Fibroblast of skin of abdomen (primary cell): ENCODE measurements around the gene CLBA1.
"Not testable (repeated sequence)": the region's sequence is repeated elsewhere in the genome, so short reads cannot be mapped to it uniquely, and the experiment has no call there.

ENCODE experiments used
- DNase-seq: peaks from one replicate; pipeline ENCODE4 v3.0.0-alpha.2; 2013

Gene CLBA1

DNA sequence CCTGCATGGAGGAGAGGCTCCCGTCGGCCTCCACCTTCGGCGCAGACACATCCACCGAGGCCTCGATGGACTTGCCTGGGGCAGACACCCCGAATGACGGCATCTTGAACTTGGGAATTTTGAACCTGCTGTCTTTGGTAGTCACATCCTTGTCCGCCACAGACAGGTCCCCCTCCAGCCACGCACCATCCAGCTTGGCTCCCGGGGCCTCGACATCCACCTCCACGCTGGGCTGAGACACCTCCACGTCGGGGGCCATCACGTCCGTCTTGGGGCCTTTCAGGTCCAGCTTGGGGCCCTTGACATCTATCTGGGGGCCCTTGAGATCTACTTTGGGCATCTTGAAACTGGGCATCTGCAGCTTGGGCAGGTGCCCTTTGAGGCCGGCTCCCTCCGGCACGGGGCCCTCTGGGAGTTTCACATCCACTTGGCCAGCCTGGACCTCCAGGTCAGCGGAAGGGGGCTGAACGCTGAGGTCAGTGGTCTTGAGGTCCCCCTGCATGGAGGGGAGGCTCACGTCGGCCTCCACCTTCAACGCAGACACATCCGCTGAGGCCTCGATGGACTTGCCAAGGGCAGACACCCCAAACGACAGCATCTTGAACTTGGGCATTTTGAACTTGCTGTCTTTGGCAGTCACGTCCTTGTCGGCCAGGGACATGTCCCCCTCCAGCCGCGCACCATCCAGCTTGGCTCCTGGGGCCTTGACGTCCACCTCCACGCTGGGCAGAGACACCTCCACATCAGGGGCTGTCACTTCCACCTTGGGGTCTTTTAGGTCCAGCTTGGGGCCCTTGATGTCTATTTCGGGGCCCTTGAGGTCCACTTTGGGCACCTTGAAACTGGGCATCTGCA lies 37.5 kb upstream of the CLBA1 start:
- not testable (repeated sequence) for DNase-seq

DNA sequence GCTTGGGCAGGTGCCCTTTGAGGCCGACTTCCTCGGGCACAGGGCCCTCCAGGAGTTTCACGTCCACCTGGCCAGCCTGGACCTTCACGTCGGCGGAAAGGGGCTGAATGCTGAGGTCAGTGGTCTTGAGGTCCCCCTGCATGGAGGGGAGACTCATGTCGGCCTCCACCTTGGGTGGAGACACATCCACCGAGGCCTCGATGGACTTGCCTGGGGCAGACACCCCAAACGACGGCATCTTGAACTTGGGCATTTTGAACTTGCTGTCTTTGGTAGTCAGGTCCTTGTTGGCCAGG lies 36.9 kb upstream of the CLBA1 start:
- no peak for DNase-seq

DNA sequence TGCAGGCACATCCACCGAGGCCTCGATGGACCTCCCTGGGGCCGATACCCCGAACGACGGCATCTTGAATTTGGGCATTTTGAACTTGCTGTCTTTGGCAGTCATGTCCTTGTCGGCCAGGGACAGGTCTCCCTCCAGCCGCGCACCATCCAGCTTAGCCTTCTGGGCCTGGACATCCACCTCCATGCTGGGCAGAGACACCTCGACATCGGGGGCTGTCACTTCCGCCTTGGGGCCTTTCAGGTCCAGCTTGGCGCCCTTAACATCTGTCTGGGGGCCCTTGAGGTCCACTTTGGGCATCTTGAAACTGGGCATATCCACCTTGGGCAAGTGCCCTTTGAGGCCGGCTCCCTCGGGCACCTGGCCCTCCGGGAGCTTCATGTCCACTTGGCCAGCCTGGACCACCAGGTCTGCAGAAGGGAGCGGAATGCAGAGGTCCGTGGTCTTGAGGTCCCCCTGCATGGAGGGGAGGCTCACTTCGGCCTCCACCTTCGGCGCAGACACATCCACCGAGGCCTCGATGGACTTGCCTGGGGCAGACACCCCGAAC lies 36.1 kb upstream of the CLBA1 start:
- not testable (repeated sequence) for DNase-seq

DNA sequence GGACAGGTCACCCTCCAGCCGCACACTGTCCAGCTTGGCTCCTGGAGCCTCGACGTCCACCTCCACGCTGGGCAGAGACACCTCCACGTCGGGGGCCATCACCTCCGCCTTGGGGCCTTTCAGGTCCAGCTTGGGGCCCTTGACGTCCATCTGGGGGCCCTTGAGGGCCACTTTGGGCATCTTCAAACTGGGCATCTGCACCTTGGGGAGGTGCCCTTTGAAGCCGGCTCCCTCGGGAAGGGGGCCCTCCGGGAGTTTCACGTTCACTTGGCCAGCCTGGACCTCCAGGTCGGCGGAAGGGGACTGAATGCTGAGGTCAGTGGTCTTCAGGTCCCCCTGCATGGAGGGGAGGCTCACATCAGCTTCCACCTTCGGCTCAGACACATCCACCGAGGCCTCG lies 35.6 kb upstream of the CLBA1 start:
- DNase-seq = no peak

DNA sequence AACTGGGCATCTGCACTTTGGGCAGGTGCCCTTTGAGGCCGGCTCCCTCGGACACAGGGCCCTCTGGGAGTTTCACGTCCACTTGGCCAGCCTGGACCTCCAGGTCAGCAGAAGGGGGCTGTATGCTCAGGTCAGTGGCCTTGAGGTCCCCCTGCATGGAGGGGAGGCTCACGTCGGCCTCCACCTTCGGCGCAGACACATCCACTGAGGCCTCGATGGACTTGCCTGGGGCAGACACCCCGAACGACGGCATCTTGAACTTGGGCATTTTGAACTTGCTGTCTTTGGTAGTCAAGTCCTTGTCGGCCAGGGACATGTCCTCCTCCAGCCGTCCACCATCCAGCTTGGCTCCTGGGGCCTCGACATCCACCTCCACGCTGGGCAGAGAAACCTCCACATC lies 34.9 kb upstream of the CLBA1 start:
- not testable (repeated sequence) for DNase-seq

DNA sequence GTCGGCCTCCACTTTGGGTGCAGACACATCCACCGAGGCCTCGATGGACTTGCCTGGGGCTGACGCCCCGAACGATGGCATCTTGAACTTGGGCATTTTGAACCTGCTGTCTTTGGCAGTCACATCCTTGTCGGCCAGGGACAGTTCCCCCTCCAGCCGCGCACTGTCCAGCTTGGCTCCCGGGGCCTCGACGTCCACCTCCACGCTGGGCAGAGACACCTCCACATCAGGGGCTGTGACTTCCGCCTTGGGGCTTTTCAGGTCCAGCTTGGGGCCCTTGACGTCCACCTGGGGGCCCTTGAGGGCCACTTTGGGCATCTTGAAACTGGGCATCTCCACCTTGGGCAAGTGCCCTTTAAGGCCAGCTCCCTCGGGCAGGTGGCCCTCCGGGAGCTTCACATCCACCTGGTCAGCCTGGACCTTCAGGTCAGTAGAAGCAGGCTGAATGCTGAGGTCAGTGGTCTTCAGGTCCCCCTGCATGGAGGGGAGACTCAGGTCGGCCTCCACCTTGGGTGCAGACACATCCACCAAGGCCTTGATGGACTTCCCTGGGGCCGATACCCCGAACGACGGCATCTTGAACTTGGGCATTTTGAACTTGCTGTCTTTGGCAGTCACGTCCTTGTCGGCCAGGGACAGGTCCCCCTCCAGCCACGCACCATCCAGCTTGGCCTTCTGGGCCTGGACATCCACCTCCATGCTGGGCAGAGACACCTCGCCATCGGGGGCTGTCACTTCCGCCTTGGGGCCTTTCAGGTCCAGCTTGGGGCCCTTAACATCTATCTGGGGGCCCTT lies 33.5 kb upstream of the CLBA1 start:
- DNase-seq = not testable (repeated sequence)

DNA sequence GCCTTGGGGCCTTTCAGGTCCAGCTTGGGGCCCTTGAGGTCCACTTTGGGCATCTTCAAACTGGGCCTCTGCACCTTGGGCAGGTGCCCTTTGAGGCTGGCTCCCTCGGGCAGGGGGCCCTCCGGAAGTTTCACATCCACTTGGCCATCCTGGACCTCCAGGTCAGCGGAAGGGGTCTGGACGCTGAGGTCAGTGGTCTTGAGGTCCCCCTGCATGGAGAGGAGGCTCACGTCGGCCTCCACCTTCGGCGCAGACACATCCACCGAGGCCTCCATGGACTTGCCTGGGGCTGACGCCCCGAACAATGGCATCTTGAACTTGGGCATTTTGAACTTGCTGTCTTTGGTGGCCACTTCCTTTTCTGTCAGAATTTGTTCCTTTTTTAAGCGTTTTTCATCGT lies 32.5 kb upstream of the CLBA1 start:
- DNase-seq = no peak

DNA sequence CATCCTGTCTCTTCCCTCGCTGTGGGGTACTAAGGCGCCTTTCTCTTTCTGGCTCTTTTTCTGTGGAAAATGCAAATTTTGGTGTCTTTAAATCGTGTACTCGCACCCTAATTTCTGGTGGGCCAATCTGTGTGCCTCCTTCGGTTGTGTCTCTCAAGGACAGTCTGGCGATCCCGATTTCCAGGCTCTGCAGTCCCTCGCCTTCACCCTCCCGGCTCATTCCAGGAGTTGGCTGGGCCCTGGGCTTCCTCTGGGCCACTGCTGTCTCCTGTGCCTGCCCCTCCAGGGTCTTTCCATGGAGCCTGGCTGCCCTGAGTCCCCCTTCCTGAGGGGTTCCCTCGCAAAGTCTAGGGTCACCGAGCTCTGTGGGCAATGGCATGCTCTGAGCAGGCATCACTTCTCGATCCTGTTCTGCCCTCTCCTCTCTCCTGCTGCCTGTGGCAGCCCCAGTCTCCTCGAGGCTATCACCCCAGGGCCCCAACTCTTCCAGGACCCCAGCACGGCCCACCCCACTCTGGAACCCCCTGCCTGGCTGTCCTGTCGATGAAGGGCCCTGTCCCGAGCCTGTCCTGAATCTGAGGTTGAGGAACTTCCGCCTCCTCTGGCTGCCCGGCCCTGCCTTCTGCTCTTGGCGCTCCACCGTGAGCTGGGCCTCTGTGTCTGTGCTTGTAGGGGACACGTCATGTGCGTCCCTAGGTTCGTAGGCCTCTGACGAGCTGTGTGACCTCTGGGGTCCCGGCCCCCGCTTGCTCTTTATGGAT lies 31.5 kb upstream of the CLBA1 start:
- no peak for DNase-seq

DNA sequence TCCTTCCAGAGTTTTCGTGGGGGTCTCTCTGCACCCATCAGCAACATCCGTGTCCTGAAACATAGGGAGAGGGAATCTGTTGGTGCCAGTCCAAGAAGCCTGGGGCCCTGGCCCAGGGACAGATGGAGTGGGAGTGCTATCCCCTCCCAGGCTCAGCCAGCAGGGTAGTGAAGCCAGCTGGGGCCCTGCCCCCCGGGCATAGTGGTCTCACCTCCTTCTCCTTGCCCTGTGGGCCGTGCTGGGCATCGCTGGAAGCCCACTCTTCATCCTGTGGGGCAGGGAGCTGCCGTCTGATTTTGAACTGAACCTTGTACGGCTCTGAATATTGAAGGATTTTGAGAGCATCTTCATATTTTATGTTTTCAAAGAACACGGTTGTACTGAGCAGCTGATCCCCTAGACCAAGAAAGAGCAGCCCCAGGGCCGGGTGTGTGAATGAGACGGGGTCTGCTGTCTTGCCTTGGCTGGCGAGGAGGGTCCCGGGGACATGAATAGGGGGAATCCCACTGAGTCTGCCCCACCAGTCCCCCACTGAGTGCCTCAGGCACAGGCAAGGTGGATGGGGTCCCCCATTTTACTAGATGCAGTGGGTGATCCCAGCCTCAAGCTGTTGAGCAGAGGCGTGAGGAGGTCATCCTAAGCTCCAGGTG lies 30.7 kb upstream of the CLBA1 start:
- no peak for DNase-seq

DNA sequence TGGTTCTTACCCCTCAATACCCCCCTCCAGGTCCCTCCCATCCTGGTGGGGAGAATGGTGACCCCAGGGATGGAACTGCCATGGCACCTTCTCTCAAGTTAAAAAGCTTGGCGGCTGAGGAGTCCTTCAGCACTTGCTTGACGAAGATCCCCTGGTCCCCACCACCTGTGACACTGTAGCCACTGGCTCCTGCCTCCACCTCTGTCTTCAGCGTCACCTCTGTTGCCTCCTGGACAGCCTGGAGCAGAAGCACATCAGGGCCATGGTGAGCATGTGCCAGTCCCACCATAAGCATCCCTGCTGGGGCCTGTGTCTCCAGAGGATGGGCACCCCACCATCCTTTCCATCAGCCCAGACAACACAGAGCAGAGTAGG lies 30.2 kb upstream of the CLBA1 start:
- DNase-seq = no peak

DNA sequence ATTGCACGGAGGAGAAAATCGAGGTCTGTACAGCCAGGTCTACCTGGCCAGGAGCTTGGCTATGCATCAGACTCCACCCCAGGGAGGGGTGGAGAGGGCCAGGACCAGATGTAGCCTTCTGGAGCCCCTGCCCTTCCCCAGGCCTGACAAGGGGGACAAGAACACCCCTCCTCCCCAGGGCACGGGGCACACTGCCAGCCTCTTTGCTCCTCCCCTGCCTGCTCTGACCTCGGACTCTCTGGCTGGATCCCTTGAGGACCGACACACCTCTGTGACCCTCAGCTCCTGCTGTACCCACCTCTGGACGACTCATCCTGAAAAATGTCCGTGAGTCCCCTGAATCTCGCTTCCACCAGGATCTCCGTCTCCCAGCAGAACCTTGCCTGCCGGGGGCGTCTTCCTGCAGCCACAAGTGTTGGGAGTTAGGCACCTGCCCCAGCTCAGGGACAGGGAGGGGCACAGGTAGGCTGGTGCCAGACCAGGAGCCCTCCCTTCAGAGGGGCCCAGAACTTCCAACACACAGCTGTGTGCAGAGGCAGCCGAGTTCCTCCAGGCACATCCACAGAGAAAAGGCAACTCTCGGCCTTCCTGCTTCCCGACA lies 29.2 kb upstream of the CLBA1 start:
- no peak for DNase-seq

DNA sequence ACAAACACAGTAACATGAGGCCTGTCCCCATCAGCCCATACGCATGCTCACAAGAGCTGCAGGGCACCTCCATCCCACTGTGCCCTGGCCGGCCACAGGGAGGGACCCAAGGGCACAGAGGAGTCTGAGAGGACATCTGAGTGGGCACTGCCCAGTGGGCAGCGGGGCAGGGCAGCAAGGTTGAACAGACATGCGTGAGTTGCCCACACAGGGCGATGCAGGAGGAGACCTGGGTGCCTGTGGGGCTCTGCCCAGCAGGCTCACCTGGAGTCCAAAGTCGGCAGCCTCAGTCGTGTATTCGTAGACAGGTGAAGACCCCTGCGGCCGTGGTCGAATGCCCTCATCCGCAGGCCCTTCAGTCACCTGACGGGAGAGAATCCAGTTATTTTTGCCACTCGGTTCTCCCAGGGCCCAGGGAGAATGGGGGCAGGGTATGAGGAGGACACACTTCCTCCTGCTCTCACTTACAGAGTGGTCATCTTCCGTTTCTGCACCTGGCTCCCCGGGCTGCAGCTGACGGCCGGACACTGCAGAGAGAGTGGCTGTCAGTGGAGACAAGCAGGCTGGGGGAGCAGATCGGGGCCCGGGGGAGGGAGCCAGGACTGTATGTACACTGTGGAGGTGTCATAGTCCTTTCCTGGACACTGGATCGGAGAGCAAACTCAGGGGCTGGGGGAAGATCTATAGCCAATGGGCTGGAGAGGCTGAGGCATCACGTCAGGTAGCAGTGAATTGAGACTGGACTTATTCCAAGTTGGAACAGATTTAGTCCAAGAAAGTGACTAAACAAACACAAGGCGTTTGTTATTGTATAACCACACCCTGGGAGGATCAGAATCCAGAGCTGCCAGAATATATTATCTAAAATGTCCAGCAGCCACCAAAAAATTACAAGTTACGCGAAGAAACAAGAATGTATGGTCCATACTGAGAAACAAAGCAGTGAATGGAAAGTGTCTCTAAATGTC lies 28.2 kb upstream of the CLBA1 start:
- no peak for DNase-seq

DNA sequence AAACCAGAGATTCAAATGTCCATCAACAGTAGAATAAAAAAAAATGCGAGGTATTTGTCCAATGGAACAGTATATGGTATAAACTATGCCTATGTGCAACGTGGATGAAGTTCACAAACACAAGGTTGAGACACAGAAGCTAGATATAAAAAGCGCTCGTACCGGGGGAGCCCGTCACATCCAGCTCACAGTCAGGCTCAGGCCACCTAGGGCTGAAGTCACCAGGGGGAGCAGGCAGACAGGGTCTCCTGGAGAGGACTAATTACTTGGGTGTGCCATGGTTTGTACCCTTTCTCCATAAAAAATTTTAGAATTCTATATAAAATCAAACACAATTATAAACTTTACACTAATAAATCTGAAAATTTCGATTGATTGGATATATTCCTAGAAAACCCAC lies 21.0 kb upstream of the CLBA1 start:
- DNase-seq = no peak

DNA sequence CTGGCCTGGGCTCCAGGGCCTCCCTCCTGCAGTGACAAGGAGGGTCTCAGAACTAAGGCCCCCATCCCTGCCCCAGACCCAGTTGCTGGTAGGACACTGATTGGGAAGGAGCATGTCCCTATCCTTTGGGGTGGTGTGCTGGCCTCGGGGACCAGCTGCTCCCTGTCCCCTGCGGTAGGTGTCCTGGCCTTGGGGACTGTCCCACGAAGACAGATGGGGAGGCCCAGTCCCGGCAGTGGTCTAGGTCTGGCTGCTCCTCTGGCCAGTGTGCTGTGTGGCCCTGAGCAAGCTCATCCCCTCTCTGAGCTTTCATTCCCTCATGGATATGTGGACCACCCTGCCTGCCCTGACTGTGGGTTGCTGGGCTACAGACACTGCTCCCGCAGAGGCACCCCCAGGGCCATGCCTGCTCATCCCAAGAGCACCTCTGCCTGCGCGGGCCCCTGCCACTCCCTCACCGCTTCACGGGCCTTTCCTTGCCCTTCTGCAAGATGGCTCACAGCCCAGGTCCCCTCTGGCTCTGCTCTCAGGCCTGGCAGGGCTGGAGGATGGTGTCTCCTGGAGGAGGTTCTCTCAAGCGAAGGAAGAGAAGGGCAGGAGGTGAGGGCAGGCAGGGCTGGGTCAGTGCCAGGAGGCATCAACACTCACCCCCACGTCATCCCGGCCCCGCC lies 19.9 kb upstream of the CLBA1 start:
- DNase-seq = no peak

DNA sequence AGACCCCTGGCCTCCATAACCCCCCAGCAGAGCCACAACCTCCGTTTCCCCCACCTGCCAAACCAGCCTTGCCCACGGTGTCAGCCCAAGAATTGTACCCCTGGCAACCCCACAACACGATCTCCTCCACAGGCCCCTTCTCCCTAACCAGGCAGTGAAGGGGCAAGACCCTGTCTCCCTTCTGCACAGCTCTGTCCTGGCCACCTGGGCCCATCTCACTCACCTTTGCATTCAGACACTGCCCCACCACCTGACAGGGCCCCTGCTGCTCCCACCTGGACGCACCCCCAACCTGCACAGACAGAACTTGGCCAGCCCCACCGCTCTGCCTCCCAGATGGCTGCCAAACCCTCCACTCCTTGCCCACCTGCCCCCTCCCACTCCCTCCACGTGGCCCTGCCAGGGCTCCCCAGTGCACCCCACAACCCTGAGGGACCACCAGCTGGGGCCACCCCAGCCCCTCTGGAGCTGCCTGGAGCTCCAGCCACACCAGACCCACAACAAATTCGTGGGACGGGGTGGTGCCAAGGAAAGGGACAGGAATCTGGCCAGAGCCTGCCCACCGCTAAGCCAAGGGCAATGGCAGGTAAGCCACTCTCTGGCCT lies 19.2 kb upstream of the CLBA1 start:
- no peak for DNase-seq

DNA sequence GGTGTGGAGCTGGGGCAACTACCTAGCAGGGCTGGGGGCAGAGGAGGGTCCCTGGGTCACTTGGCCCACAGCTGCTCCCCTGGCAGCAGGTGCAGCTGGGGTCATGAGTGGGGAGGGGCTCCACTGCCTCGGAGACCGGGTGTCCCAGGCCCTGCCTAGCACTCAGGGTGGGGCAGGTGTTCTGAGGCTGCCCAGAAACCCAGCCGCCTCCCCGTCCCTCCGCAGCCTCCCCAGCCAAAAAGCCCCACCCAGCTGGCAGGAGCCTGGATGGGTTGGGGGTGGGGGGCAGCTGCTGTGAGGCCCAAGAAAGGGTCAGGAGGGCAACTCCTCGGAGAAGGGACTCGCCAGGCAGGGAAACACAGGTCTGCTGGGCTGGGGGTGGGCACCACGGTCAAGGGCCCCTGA lies 18.6 kb upstream of the CLBA1 start:
- DNase-seq = no peak

DNA sequence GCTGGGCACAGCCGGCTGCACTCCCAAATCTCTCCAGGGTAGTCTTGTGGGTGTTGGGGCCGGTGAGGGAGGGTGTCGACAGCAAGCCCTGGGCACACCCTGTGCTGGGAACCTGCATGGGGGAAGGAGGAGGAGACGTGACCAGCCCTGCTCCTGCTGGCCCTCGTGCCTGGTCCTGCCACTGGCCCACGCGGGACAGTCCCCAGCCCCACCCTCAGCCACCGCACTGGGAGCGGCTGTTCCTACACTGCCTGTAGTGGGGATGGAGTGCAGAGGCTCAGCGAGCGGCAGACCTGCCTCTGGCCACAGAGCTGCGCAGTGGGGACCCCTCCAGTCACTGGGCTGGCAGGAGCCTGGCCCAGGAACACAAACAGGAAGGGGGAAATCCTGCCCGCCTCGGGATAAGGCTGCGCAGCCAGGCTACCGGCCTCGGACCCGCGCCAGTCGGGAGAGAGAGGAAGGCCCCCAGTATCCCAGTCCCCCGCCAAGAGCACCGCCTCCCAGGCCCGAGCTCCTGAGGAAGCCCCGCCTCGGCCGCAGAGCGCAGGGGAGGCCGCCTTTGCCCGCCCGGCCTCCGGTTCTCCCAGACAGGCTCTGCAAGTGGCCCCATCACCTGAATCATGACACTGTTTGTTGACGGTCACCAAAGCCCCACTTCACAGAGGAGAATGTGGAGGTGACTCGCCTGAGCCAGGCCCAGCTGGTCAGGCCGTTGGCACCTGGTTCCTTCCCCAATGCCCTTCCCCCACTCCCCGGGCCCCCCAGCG lies 18.0 kb upstream of the CLBA1 start:
- peak; percentile 42 for DNase-seq

DNA sequence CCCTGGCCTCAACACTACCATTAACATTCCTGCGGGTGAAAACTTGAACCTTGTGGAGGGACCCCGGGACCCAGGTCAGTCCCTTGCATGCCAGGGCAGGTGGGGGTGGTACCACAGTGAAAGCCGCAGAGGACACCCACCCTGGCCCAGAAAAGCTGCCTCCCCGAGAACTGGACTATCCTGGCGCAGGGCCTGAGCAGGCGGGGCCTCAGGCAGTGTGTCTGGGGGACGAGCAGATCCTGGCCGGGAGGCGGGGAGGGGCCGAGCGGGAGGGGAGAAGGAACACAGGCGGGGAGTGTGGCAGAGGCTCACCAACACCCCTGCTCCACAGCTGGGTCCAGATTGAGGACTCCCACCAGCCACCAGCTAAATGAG lies 17.4 kb upstream of the CLBA1 start:
- DNase-seq = peak; percentile 62
